ENCODE data around the gene HTR1D. TPM values are rescaled to one million over a fixed set of nuclear protein-coding genes. Genes with fewer than 3 reads are reported as not detected.

HTR1D gene
- polyA plus RNA-seq, 2 of the 4 experiments (the other 2 are of a cell fraction) = 8.5 to 11.4 TPM

Small RNAs within 50 kb of the gene (small RNA-seq; reads per million reads assigned to genes)
- gene RNU6-135P (0 reads per million in 6 experiments), gene RNU6-514P (0 reads per million in 6 experiments)

Other genes with a start within 250 kb of the HTR1D start
- gene LACTBL1, start 244.6 kb downstream of the HTR1D start, polyA plus RNA-seq (2011; rRNA removed) = not detected in 2 replicates
- not detected in 3 replicates for gene LACTBL1, start 244.6 kb downstream of the HTR1D start, polyA plus RNA-seq (2017; fragmentation: RNase III; extraction: RNeasy Plus Mini Kit Qiagen cat#74134 plus additional on column Dnase treatment)
- gene TEX46, start 201.7 kb downstream of the HTR1D start, polyA plus RNA-seq (2011; rRNA removed) = not detected in 2 replicates
- not detected in 3 replicates for gene TEX46, start 201.7 kb downstream of the HTR1D start, polyA plus RNA-seq (2017; fragmentation: RNase III; extraction: RNeasy Plus Mini Kit Qiagen cat#74134 plus additional on column Dnase treatment)
- gene KDM1A, start 198.0 kb downstream of the HTR1D start, polyA plus RNA-seq (2011; rRNA removed) = 71.8 and 80.3 TPM in 2 replicates
- 63.7 to 67.6 TPM (median 66.4 TPM) in 3 replicates for gene KDM1A, start 198.0 kb downstream of the HTR1D start, polyA plus RNA-seq (2017; fragmentation: RNase III; extraction: RNeasy Plus Mini Kit Qiagen cat#74134 plus additional on column Dnase treatment)
- 18.3 and 26.2 TPM in 2 replicates for gene LUZP1, start 48.6 kb downstream of the HTR1D start, polyA plus RNA-seq (2011; rRNA removed)
- 17.9 to 18.2 TPM (median 18.0 TPM) in 3 replicates for gene LUZP1, start 48.6 kb downstream of the HTR1D start, polyA plus RNA-seq (2017; fragmentation: RNase III; extraction: RNeasy Plus Mini Kit Qiagen cat#74134 plus additional on column Dnase treatment)
- gene HNRNPR, start 126.8 kb upstream of the HTR1D start, polyA plus RNA-seq (2011; rRNA removed) = 241 and 281 TPM in 2 replicates
- 223 to 239 TPM (median 237 TPM) in 3 replicates for gene HNRNPR, start 126.8 kb upstream of the HTR1D start, polyA plus RNA-seq (2017; fragmentation: RNase III; extraction: RNeasy Plus Mini Kit Qiagen cat#74134 plus additional on column Dnase treatment)
- gene ZNF436, start 152.3 kb upstream of the HTR1D start, polyA plus RNA-seq (2011; rRNA removed) = 7.5 and 8.3 TPM in 2 replicates
- 4.7 to 5.1 TPM (median 4.8 TPM) in 3 replicates for gene ZNF436, start 152.3 kb upstream of the HTR1D start, polyA plus RNA-seq (2017; fragmentation: RNase III; extraction: RNeasy Plus Mini Kit Qiagen cat#74134 plus additional on column Dnase treatment)
- gene TCEA3, start 207.2 kb upstream of the HTR1D start, polyA plus RNA-seq (2011; rRNA removed) = 0.58 and 0.63 TPM in 2 replicates
- gene TCEA3, start 207.2 kb upstream of the HTR1D start, polyA plus RNA-seq (2017; fragmentation: RNase III; extraction: RNeasy Plus Mini Kit Qiagen cat#74134 plus additional on column Dnase treatment) = 0.53 to 0.79 TPM (median 0.58 TPM) in 3 replicates